GM19238 (cell line): Measurements from ENCODE around the gene OR2T12.
A peak's percentile ranks its signal among the peaks of the same experiment; 100 is the strongest.
"Not testable (repeated sequence)": the region's sequence is repeated elsewhere in the genome, so short reads cannot be mapped to it uniquely, and the experiment has no call there.

ENCODE experiments used
- DNase-seq: peaks from one replicate; pipeline ENCODE4 v3.0.0; 2011; ENCODE audit warnings: low spot score; ENCODE audit not compliant: insufficient read length

OR2T12 gene, protein sequence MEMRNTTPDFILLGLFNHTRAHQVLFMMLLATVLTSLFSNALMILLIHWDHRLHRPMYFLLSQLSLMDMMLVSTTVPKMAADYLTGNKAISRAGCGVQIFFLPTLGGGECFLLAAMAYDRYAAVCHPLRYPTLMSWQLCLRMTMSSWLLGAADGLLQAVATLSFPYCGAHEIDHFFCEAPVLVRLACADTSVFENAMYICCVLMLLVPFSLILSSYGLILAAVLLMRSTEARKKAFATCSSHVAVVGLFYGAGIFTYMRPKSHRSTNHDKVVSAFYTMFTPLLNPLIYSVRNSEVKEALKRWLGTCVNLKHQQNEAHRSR

DNA sequence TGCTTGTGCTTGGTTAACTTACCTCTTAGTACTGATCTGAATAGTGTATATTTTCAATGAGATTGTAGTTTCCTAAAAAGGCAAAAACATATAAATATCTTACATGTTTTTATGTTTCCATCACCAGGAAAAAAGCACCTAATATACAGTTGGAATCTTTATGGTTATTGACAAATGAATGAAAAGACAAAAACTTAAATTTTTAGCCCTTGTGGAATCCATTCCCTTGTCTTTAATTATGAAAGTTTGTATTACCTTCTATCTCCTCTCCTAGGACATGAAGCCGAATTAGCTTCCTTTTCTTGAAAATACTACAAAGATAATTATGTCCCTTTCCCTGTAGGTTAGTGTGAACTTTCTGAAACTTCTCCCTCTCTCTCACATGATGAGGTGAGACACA is at the start of gene OR2T12:
Gene OR2T12 (minus strand): TSS at position 101 of the 400 bp plus-strand sequence. CDS start 7,846 bp downstream, outside the sequence.
- DNase-seq: no peak

DNA sequence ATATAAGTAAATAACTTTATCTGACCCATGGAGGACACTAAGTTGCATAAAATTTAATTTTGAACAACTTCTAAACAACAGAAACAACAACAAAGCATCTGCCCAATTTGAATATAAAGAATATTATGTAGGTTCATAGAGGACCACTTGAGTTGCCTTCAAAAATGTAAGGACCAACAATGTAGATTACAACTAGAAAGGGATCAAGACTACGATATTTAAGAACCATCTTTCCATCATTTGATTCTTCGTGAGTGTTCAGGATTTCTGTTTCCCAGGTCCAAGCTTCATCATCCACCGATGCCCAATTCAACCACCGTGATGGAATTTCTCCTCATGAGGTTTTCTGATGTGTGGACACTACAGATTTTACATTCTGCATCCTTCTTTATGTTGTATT is 45.3 kb upstream of the OR2T12 start, which contains the start of gene OR14C36:
Gene OR14C36 (plus strand): TSS at position 301 of the 400 bp plus-strand sequence. CDS start 0 bp downstream, at position 301.
- DNase-seq: no peak

DNA sequence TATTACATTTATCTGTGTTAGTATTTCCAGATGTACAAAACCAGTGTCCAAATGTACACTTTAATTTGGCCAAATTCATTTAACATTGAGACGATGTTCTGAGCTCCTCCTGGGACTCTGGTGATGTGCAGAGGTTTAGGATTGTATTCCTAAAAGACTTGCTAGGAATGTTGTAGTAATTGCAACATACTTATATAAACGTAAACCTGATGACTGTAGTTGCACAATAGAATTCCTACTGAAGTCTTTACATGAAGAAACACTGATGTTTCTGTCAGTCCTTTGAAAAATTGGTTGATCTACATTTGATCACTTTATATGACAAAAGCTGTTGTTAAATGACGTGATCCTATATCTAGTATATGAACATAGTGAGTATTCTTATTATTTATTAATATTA is 40.2 kb upstream of the OR2T12 start:
- DNase-seq: no peak

DNA sequence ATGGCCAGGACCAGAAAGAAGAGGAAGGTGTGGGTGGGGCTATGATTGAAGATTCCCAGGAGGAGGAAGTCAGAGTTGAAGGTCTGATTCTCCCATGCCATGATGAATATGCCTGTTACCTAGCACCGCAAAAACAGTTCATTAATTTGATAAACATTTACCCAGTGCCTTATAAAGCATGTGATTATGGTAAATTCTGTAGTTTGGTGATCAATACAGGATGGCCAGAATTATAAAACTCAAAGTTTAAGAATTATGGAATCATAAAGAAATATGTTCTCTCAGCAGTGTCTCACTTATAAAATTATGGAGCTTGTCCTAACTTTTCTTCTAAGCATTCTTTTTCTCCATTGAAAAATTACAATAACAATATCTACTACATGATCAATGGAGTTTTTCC is 21.2 kb upstream of the OR2T12 start, which contains the start of gene OR2M7:
Gene OR2M7 (minus strand): TSS at position 101 of the 400 bp plus-strand sequence. CDS start 0 bp downstream, at position 101.
- no peak for DNase-seq

DNA sequence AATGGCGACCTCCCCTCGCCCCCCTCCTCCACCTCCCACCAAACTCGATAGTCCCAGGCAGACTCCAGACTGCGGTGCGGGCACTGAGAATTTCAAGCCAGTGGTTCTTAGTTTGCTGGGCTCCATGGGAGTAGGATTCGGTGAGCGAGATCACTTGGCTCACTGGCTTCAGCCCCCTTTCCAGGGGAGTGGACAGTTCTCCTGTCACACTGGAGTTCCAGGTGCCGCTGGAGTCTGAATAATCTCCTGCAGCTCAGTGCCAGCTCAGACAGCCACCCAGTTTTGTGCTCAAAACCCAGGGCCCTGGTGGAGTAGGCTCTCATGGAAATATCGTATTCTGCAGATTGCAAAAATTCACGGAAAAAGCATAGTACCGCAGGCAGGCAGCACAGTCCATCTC is 13.6 kb upstream of the OR2T12 start:
- no peak for DNase-seq

DNA sequence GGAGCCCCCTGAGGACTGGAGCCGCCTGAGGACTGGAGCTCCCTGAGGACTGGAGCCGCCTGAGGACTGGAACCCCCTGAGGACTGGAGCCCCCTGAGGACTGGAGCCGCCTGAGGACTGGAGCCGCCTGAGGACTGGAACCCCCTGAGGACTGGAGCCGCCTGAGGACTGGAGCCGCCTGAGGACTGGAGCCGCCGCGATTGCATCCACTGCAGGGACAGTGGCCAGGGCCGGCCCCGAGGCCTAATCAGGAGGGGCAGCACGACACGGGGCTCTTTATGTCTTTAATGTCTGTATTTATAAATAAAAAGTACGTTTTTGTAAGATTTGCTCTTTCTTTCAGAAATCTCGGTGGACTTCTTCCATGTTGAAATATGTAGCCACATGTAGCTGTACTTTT is 3.5 kb upstream of the OR2T12 start:
- DNase-seq: not testable (repeated sequence)

DNA sequence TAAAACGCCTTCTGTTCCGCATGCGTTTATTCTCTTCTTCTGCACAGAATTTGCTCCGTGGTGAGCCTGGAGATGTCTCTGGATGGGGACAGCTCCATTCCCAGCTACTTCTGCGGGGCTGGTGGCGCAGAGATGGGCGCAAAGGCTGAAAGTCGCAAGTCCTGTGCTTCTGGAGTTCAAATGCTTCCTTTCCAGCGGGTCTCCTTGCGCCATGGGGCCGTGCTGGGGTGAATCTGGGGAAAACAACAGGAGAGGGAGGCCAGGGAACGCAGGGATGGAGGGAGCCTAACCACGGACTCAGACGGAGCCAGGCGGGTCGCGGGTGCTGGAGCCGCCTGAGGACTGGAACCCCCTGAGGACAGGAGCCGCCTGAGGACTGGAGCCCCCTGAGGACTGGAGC is 2.9 kb upstream of the OR2T12 start:
- no peak for DNase-seq

DNA sequence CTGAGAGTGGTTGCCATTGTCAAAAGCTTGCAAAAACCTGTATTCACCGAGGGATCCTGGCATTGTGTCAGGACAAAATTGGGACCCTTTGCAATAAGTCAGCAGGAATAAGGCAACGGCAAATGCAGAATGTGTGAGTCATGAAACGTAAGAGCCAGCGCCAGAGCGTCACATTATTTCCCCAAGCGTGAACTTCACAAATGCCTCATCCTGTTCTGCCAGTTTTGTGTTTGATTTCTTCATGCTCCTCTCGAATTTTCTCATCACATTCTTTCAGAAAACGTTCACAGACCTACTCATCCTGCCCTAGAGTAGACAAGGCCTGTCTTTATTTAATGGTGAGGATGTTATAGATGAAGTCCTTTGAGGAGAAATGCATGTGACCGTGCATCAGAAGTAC is 2.4 kb upstream of the OR2T12 start:
- DNase-seq: not testable (repeated sequence)

DNA sequence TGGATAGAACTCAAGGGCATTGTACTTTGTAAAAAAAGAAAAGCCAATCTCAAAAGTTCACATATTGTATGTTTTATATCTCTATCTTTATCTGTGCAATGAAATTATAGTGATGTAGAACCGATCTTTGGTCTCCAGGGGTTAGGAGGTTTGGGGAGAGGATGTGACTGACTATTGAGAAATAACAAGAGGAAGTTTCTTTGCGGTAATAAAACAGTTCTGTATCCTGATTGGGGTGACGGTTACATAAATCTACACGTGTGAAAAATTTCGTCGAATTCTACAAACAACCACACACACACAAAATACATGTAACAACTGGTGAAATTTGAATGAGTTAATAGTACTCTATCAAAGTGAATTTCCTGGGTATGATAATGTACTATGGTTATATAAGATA is 14.8 kb downstream of the OR2T12 start:
- DNase-seq: no peak

DNA sequence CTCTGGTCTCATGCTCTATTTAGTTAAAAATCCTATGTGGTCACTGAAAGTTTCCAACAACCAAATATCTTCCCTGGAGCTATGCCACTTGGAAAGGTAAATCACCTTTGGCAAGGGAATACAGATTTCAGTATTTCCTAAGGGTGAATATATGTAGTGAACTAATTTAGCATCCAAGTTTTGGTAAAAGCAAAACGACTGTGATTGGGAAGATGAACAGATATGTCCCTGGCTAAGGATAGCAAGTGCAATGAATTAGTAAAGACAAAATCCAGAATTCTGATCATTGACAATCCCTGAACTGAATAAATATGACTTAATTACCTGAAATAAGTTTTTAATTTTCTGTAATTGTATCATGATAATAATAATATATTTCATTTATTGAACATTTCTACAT is 25.3 kb downstream of the OR2T12 start, which contains the start of gene OR2T33:
Gene OR2T33 (minus strand): TSS at position 101 of the 400 bp plus-strand sequence. CDS start 4,162 bp downstream, outside the sequence.
- DNase-seq: no peak

DNA sequence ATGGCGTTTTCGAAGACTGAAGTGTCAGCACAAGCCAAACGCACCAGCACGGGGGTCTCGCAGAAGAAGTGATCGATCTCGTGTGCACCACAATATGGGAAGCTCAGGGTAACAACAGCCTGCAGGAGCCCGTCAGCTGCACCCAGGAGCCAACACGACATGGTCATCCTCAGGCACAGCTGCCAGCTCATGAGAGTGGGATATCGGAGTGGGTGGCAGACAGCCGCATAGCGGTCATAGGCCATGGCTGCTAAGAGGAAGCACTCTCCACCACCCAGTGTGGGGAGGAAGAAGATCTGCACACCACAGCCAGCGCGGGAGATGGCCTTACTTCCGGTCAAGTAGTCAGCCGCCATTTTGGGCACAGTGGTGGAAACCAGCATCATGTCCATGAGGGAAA is 30.0 kb downstream of the OR2T12 start:
- DNase-seq: not testable (repeated sequence)

DNA sequence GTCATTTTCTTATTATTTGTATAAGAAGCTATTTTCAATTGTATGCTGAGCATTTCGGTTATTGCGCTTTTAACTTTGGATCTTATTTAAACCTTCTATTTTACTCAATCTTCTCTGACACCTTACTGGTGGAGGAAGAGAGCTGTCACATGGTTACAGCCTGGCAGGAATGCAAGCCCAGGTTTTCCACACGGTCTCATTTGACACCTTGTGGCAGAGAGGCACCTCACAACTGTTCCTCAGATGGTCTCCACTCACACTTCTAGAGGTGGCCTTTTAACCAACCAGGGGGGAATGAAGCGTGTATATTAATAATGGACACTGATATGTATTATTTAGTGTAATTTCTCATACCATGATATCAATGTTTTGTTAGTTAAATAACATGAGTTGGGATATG is 35.0 kb downstream of the OR2T12 start:
- no peak for DNase-seq

DNA sequence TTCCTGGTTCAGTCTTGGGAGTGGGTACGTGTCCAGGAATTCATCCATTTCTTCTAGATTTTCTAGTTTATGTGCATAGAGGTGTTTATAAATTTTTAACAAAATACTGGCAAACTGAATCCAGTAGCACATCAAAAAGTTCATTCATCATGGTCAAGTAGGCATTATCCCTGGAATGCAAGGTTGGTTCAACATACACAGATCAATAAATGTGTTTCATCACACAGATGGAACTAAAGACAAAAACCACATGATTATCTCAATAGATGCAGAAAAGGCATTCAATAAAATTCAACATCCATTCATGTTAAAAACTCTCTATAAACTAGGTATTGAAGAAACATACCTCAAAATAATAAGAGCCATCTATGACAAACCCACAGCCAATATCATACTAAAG is 43.9 kb downstream of the OR2T12 start:
- DNase-seq: not testable (repeated sequence)

DNA sequence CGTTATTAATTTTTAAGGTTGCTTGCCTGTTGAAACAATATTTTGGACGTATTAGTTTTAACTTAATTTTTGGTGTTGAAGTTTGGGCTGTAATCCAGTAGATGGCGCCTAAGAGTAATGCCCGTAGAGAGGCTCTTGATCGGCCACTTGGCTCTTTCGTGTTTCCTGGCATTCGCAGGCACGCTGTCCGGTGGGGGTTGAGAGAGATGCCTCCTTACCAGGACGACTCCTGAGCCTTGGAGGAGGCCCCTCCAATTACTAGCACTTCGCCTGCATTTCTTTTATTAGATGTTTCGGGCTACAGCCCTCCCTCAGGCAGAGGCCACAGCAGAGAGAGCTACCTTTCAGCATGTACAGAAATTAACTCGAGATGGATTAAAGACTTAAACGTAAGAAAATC is 60.0 kb downstream of the OR2T12 start:
- peak; percentile 23 for DNase-seq
